Activated effector memory CD4-positive, alpha-beta T cell treated with Interleukin-2 at 50 U/mL for 16 hours (primary cell): ENCODE data around the gene TNC.

Source experiments
- DNase-seq: peaks from one replicate; pipeline ENCODE4 v3.0.0-alpha.2; 2020

TNC gene

GRCh38 chr9:115005322-115005721, 112.6 kb downstream of the TNC start:
- DNase-seq, result no peak

DNA sequence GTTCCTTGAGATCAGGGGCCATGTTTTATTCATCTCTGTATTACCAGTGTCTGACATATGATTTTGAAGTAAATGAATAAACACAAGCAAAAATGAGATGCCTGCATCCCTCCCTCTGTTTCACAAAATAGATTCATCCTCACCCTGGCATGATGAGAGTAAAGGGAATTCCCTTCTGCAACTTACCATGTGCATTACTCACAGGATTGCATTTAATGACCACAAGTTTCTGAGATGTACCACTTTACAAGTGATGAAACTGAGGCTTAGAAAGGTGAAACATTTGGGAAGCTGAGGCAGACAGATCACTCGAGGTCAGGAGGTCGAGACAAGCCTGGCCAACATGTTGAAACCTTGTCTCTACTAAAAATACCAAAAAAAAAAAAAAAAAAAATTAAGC, 113.4 kb downstream of the TNC start:
- no peak for DNase-seq

- DNase-seq, result no peak
Observed at GRCh38 chr9:115002371-115003120, 115.4 kb downstream of the TNC start.

DNA sequence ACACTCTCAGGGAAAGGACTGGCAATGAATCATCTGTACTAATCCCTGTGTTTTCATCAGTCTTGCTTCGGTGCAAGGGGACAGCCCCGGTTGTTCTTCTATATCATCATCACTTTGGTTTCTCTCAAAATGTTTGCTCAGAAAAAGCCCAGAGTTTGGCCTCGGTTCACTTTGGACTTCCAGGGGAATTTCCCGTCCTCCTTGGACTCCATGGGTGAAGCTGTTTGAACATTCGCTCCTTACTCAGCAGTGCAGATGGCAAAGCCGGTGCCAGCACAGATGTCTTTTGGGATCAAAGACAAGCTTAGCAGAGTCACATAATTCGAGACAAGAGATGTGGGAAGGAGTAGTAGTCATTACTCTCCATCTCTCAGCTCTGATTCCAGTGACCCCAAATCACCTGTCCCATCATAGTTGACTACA, 117.7 kb downstream of the TNC start:
- DNase-seq, result no peak

- DNase-seq, result no peak
Observed at GRCh38 chr9:114998326-114998725, 119.6 kb downstream of the TNC start.

DNA sequence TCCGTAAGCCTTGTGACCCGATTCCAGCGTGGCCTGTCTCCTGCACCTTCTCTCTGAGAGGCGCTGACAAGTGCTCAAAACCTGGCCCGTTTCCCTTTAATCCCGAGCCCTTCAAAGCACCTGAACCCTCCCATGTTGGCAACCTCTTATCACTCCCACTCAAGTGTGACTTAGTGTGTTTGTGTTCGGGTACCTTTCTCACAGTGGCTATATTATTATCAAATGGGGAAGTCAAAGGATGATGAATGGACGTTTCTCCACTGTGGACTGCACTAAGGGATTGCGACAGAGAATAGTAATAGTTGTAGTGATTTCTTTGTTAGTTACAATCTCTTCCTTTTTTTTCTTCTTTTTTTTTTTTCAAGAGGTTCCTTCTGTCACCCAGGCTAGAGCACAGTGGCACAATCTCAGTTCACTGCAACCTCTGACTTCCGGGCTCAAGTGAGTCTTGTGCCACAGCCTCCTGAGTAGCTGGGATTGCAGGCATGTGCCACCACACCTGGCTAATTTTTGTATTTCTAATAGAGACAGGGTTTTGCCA, 122.2 kb downstream of the TNC start:
- DNase-seq, result no peak

- DNase-seq, result no peak
Observed at GRCh38 chr9:114994768-114995167, 123.2 kb downstream of the TNC start.

DNA sequence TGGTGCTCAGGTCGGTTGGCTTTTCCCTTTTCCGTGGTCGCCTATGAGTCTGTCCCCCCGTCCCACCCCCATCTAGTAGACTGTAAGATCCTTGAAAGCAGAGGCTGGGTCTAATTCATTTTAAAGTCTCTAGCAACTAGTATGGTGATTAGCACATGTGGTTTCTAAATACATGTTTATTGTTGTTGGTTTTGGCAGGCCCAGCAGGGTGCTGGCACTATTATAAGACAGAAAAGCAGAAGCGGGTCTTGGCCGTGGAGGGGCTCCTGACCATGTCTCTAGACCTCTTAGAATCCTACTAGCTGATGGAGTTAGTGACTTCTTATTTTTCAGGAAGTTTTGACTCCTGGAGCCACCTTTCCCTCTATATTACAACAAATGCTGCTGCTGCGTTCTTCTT, 126.1 kb downstream of the TNC start:
- DNase-seq, result no peak

DNA sequence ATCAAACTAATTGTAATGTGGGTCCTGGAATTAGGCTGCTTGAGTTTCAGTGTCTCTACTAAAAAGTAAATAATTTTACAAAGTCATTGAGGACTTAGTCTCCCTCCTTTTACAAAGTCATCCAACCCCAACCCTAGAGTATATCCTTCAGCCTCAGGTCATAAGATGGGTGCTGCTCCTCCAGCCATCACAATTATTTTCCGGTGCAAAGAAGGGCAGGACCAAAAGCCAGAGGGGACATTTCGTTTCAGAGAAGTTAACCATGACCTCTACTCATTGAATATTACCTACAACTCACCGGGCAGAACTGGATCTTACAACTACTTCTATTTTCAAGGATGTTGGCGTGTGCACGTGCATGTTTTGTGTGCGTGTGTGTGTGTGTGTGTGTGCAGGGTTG, 127.1 kb downstream of the TNC start:
- no peak for DNase-seq

- DNase-seq, result no peak
Observed at GRCh38 chr9:114989600-114990410, 128.2 kb downstream of the TNC start.

DNA sequence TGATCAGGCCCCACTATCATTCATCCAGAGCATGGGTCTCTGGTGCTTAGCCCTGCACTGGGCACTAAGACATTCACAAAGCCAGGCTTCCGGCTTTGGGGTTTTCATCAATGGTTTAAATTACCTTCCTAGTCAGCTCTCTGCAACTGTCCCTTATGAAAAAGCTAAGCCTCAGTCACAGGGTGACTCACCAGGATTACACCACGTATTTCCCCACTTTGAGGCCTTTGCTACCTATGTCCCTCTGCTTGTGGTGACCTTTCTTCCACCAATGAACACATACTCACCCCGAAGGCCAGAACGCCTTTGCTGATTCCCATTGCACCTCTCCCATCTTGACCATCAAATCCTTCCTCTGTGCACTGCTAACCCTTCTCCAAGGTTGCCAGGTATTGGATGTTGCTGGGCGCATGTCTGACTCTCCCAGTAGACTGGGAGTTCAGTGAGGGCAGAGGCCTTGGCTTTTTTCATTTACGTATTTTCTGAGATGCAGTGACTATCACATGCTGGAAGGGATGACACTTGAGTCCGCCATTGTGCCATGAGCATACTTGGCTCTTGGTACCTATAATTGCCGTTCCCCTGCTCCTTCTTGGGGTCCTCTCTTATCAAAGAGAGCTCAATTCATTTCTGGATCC, 128.9 kb downstream of the TNC start:
- no peak for DNase-seq

DNA sequence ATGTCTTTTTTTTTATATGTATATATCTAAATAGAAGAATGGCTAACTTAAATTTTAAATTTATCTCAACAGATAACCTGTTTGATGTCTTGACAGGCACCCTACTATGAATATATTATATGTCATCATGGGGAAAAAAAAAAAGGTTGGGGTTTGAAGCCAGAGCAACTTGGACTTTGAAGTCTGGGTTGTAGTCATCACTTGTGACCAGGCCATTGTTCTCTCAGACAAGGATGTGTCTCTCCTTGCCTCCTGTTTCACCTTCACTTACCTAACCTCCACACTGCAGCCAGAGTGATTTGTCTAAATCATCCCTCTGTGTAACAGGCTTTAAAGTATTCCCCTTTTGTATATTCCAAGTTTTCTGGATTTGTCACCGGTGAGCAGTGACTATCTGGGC, 130.8 kb downstream of the TNC start:
- no peak for DNase-seq

DNA sequence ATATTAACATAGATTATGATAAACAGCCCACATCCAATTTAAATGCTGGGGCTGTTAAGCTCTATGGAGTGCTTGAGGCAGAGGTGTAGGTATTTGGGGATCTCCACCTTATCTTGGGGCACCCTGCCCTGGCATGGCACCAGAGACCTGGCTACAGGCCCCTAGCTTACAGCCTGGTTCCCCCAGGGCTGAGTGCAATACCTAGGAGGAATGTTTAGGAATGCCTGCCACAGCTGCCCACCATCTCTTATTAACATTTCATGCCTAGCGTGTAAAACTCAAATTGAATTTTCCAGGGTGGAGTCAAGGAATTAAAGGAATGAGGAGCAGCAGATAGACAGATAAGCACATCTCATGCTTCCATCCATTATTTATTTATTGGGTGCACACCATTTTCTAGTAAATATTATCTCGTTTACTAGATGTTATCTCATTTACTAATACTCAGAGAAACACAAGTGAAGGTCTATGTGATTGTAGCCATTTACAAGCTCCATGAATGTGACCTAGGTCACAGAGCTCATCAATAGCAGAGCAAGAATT, 131.9 kb downstream of the TNC start:
- DNase-seq, result no peak

DNA sequence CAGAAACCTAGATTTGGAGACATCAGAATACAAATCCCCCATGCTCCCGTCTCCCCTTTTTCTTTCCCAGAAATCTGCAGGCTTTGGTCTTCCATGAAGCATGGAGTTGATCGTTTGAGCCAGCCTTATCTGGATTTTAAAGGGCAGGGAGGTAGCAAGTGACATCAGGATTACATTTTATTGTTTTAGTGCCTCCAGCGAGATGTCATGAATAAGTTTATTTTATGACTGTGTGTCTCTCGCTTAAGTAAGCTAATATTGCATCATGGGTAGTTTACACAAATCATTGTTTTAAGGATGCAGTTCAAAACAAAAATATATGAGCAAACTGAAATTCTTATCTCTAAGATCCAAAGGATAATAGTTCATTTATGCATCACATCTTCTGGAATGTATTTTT, 136.9 kb downstream of the TNC start:
- no peak for DNase-seq

DNA sequence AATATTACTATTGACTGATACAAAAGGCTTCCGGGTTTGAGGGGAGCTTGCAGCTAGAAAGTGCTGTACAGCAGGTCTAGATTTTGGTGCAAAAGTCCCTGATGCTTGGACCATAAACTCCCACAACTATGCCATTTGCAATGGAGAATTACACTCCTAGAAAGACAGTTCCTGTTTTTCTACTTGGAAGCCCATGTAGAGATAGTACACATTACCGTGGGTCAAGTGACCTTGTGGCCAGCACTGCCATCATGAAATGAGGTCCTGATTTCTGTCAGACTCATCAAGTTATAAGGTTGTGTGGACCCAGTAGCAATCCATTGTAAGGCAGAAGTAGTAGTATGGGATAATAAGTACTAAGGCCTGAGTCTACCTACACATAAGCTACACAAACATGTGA, 144.7 kb downstream of the TNC start:
- DNase-seq, result no peak

DNA sequence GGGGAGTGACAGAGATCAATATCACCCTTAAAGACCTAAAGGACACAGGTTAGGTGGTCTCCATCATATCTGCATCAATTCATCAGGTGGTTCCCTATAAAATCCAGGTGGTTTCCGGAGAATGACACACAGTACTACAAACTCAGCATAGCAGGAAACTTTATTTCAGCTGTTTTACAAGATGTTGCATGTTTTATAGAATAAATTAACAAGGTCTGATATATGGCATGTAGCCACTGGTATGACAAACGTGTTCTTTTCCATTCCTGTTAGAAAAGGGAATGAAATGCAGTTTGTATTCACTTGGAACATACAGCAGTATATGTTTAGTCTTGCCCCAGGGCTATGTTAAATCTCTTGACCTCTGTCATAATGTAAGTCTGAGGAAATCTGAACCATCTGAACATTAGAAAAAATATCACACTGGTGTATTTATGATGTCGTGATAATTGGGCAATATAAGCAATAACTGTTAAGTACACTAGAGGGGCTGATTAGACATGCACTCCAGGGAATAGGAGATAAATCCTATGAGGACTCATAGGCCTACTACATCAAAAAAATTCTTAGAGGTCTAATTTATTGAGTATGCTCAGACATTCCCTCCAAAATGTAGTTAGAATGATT, 145.3 kb downstream of the TNC start:
- DNase-seq, result no peak
